Ishikawa (cell line): ENCODE results near the gene OR5B17.

Experiments used
- CEBPB ChIP-seq: IDR thresholded peaks from 2 replicates; pipeline ENCODE4 v1.6.1; 2012
- CREB1 ChIP-seq: IDR thresholded peaks from 2 replicates; pipeline ENCODE4 v1.6.1; 2012; ENCODE audit warnings: low read depth
- EGR1 ChIP-seq: IDR thresholded peaks from 2 replicates; pipeline ENCODE4 v1.6.1; 2012
- EP300 ChIP-seq: IDR thresholded peaks from 2 replicates; pipeline ENCODE4 v1.6.1; 2012; ENCODE audit warnings: borderline replicate concordance
- FOXM1 ChIP-seq: IDR thresholded peaks from 2 replicates; pipeline ENCODE4 v1.6.1; 2012; ENCODE audit warnings: low read depth, borderline replicate concordance
- MAX ChIP-seq: IDR thresholded peaks from 2 replicates; pipeline ENCODE4 v1.6.1; 2012
- NFIC ChIP-seq: IDR thresholded peaks from 2 replicates; pipeline ENCODE4 v1.6.1; 2012
- RAD21 ChIP-seq: IDR thresholded peaks from 2 replicates; pipeline ENCODE4 v1.6.1; 2012; ENCODE audit warnings: low read depth
- REST ChIP-seq: IDR thresholded peaks from 2 replicates; pipeline ENCODE4 v1.6.1; 2012; ENCODE audit warnings: low read depth, mild to moderate bottlenecking
- TAF1 ChIP-seq: IDR thresholded peaks from 2 replicates; pipeline ENCODE4 v1.6.1; 2012; ENCODE audit warnings: low read depth, mild to moderate bottlenecking
- TCF12 ChIP-seq: IDR thresholded peaks from 2 replicates; pipeline ENCODE4 v1.6.1; 2012; ENCODE audit warnings: low read depth
- TEAD4 ChIP-seq: IDR thresholded peaks from 2 replicates; pipeline ENCODE4 v1.6.1; 2012
- USF1 ChIP-seq: IDR thresholded peaks from 2 replicates; pipeline ENCODE4 v1.6.1; 2012
- YY1 ChIP-seq: IDR thresholded peaks from 2 replicates; pipeline ENCODE4 v1.6.1; 2012; ENCODE audit warnings: low read depth
- ZBTB7A ChIP-seq: IDR thresholded peaks from 2 replicates; pipeline ENCODE4 v1.6.1; 2012; ENCODE audit warnings: low read depth

The OR5B17 gene

GRCh38 chr11:58330861-58331260 is 28.0 kb downstream of the OR5B17 start:
- TF ChIP-seq EGR1 (no peak), MAX (no peak), TAF1 (no peak), EP300 (no peak), CREB1 (no peak), RAD21 (no peak), TEAD4 (no peak), USF1 (no peak), NFIC (no peak), ZBTB7A (no peak), REST (no peak)

- TF ChIP-seq TAF1 (no peak), EGR1 (no peak), TCF12 (no peak), CEBPB (no peak), NFIC (no peak)
Measured at GRCh38 chr11:58318532-58318931, 40.3 kb downstream of the OR5B17 start.

GRCh38 chr11:58316142-58316541 is 42.7 kb downstream of the OR5B17 start:
- TF ChIP-seq YY1: no peak
- TF ChIP-seq CREB1: no peak
- no peak for TF ChIP-seq TCF12
- TF ChIP-seq EP300: no peak
- no peak for TF ChIP-seq MAX
- no peak for TF ChIP-seq CEBPB
- TF ChIP-seq FOXM1: no peak
- TF ChIP-seq REST: no peak
- no peak for TF ChIP-seq NFIC
- TF ChIP-seq EGR1: no peak
- TF ChIP-seq ZBTB7A: no peak
- no peak for TF ChIP-seq TEAD4
- no peak for TF ChIP-seq RAD21
- TF ChIP-seq USF1: no peak
- no peak for TF ChIP-seq TAF1
